ENCODE data around the gene WDR86.

Gene WDR86

DNA sequence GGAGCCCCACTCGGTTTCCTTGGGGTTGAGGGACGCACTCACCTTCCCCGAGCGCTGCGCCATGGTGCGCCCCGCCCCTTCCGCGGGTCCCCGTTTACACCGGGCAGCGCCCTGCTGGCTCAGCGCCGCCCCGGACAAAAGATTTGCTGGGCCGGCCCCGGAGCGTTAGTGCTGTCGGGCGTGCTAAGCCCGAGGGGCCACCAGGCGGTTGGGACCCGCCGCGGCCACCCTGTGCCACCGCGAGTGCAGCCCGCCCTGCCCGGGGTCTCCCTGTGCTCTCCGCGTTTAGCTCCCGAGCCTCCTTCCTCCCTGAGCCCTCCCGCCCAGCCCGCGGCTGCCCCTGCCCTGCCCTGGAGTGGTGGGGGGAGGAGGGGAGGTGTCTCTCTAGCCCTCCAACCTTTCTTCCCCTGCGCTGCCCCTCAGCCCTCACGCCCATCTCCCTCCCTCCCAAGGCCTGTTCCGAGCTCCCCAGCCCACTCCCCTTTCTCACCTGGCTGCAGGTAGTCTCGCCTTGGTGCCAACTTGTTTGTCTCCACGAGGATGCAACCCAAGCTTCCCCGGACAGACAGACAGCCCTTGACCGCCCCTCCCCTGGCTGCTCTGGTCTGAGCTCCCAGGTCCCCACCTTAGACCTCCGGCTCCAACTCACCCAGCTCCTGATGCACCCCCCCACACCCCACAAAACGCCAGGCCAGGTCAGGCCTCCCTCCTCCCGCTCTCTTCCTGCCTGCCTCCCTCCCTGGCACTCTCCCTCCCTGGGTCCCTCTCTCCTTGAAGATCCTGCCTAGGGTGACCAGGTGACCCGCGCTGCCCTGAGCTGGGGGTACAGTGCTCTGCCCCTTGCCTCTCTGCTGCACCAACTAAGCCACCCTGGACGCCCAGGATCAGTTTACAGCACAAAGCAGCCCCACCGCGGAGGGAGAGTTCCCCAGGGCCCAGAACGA lies 30.3 kb upstream of the WDR86 start, which contains the start of gene CRYGN:
CRYGN (minus strand) TSS at position 287 of the 944 bp plus-strand sequence; CDS start at position 63, 224 bp downstream.
- no peak for DNase-seq (ENCODE audit: low spot score)

DNA sequence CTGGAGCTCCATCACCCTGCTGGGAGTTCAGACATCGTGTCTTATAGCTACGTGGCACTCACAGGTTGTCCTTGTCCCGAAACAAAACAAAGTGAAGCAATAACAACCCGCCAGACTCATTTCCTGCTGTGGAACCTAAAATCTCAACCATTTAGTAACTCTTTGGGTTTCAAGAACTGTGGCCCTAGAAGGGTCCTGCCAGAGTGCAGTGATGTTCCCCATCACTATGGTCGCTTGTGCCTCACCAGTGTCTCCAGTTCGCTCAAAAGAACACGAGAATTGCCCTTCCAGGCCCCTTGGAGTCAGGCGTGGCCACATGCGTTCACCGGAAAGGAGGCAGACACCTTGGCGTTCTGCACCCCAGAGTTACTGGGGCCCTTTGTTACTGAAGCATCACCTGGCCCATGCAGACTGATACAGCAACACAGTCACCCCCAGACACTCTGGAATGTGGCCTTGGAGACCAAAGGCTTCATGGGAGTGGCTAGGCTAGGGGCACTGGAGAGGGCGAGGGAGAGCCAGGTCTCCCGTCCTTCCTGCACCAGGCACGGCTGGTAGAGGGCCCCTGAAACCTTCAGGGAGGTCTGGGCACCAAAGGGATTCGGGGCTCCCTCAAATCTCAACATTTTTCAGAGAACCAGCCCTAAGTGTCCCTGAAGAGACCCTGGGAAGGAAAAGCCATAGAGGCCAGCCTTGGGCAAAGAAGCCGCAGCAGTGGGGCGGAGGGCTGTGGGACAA lies 29.2 kb upstream of the WDR86 start:
- DNase-seq (ENCODE audit: low spot score) = no peak

DNA sequence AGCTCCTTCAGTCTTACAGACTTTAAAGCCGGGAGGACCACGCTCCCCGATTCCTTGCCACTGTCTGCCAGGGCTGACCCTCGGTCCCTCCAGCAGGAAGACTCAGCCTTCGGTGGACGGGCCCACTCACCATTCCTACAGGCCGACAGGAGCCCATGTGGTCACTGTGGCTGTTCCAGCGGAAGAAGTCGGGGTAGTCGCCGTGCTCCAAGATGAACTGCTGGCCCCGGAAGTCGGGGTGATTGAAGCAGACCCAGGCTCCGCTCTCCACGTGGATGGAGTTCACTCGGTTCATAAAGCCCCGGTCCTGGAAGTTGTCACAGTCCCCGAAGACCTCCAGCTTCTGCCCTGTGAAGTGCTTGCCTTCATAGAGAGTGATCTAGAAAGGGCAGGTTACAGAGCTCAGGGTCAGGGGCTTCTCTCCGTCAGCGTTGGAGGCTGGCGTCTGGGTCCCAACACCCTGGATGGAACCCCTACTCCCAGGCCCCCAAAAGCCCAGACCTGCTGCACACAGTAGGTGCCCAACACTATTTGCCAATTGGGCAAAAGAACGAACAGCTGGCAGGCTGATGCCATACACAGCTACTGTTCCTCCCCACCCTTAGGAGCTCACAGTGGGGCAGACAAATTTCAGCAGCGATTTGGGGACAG lies 28.2 kb upstream of the WDR86 start:
- DNase-seq (ENCODE audit: low spot score) = no peak

DNA sequence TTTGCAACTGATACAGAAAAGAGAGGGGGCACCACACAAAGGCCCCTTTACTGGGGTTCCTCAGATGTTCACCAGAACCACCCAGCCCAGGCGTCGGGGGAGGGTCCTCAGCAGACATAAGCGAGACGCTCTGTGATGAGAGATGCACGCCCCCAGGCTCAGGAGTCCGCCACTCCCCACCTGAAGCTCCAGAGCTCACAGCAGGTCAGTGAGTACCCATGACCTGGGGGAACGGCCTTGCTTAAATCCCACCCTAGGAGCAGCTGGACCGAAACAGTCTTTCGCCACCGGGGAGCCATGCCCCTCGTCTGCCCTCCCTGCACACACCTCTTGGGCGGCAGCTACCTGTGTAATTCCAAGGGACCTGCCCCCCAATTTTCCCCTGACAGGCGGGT lies 27.3 kb upstream of the WDR86 start:
- no peak for DNase-seq (ENCODE audit: low spot score)

DNA sequence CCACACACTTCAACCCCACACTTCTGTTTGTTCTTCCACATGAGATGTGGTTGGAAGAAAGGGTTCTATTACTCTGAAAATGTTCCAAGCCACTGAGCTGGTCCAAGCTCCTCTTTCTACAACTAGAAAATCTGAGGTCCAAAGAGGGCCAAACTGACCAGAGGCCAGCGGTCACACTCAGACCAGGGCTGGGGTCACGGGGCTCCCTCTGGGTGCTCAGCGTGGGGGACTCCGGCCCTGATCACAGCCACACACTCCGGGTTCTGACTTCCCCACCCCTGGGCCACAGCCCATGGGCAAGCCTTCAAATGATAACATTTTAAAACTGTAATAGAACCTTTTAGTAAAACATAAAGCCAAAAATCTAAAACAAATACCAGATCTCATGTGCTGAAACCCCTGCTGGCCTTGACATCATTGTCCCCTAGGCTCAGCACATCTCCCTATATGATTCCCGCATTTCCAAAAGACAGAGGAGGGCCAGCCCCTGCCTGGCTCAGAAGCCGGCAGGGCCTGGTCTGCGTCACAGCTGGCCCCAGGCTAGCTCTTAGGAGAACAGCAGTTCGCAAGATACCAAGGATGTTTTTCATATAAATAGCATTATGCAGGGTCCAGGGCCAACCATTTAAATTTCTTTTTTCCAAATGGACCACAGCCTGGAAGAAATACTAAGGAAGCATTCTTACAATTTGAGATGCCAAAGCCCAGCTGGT lies 26.8 kb upstream of the WDR86 start:
- no peak for DNase-seq (ENCODE audit: low spot score)

DNA sequence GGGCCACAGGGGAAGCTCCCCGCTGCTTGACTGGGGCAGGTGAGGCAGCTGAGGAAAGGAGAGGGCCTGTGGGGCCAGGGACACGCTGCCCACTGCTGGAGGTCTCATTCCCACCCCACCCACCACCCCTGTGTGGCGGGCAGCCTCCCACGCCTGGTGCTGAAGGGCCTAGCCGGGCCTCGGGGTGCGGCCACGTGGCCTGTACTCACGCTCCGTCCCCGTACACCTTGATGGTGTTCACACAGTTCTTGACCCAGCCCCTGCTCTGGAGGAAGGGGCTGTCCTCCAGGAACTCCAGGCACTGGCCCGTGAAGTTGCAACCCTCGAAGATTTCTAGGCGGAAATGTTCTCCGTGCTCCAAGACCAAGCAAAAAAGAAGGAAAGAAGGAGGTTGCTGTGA lies 26.1 kb upstream of the WDR86 start:
- no peak for DNase-seq (ENCODE audit: low spot score)

DNA sequence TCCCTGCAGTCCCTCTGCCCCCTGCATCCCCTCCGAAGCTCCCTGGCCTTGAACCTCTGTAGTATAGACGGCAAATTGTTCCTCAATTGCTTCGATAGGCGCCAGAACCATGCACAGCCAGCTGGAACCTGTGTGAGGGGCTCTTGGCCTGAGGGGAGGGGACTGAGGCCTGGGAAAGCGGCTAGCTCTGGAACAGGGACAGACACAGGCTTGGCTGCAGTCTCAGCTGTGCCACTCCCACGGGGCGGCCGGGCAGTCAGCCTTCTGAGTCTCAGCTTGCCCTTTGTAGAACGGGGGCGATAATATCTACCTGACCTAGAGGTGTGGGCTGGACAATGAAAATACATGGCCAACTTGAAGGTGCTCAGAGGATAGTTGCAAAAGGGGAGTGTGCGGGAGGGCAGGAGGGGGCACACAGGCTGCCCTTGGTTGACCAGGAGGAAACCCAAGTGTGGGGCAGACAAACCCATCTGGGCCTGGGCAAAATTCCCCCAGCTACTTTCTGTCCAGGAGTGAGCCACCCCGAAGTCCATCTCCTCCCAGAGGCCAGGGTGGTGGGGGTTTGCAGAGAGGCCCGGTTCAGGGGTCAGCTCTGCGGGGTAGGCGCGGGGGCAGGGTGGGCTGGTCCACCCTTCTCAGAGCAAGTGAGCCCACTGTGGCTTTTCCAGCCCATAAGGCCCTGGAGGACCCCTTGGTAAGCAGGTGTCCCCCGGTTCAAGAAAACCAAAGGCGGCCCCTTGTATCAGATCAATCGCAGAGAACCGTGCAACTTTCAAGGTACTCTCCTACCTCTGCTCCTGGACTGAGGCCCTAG lies 25.5 kb upstream of the WDR86 start:
- DNase-seq (ENCODE audit: low spot score) = no peak

DNA sequence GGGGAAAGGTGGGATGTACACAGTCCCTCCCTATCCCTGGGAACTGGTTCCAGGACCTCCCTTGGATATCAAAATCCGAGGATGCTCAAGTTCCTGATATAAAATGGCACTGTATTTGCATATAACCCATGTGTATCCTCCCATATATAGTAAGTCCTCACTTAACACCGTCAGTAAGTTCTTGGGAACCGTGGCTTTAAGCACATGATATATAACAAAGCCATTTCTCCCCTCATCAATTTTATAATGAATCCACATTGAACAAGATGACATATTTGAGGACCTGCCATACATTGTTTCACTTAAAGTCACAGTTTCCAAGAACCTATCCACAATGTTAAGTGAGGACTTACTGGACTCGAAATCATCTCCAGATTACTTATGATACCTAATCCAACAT lies 24.7 kb upstream of the WDR86 start:
- DNase-seq (ENCODE audit: low spot score) = no peak

DNA sequence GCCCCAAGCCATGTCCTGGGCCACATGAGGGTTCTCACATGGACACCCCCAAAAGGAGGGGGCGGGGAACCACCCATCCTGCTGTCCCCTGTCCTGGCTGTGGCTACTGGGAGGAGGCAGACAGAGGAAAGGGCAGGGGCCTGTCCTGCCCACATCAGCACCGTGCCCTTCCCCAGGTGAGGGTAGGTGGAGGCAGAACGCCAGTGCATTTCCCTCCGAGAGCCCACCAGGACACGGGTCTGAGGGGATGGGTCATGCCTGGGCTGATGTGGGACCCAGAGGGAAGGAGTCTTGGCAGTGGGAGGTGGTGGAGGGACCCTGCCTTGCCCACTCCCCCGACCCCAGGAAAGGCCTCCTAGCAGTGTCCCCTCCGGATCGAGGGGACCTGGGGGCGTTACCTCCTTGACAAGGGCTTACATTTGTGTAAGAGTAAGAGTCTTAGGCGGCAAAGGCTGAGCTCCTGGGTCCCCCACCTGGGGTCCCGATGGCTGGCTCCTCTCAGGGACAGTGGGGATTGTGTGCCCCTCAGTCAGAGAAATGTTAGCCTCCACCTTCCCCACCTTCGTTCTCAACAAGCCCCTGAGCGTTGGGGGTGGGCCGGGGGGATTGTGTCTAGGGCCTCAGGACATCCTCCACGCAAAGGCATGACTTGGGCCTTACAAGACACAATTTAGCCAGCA lies 24.0 kb upstream of the WDR86 start:
- no peak for DNase-seq (ENCODE audit: low spot score)

DNA sequence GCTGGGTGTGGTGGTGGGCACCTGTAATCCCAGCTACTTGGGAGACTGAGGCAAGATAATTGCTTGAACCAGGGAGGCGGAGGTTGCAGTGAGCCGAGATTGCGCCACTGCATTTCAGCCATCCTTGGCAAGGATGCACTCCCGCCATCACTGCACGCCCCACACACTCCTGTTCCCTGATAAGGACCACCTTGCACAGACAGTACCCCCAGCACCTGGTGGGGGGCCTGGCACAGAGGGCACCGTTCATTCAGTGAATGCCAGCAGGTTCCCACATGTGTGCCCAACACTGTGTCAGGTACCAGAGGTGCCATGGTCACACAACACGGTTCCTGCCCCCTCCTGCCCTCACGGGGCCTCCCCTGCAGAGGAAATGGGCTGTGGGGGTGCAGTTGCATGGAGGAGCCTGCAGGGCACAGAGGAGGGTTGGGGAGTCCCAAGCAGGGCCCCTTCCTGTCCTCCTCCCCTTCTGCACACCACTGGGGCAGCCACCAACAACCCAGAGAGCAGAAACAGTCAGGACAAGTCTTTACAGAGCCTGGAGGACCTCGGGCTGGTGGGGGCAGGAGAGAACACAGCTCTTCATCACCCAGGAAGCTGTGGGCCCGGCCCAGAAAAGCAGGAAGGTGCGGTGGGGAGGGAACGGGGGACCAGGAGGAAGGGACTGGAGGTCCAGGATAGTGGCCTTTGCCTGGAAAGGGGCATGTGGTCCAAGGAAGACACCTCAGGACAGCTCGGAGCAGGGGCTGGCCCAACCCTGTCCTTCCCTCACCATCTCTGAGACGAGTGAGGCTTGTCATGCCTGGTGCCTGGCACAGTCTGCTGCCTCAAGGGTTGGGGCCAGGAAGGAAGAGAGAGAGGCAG lies 23.1 kb upstream of the WDR86 start:
- no peak for DNase-seq (ENCODE audit: low spot score)

DNA sequence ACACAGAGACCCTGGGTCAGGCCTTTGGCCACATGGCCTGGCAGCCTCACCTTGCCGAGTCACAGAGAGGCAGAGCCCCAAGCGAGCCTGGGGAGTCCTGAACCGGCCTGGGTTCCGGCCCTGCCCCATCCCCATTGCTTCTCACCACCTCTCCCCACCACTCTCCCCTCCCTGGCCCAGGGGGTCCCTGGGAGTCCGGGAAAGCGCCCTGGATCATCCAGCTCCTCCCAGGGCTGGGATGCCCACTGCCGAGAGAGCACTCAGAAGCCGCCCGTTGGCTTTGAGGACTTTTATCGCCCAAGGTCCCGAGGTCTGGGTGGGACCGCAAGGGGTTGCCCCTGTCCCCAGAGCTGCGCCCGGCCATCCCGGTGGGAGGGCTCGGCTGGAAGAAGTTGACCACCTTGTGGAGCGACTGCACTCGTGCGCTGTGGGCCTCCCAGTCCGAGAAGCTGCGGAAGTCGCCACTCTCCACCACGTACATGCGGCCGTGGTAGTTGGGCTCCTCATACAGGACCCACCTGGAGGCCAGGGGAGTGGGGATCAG lies 22.0 kb upstream of the WDR86 start:
- no peak for DNase-seq (ENCODE audit: low spot score)

DNA sequence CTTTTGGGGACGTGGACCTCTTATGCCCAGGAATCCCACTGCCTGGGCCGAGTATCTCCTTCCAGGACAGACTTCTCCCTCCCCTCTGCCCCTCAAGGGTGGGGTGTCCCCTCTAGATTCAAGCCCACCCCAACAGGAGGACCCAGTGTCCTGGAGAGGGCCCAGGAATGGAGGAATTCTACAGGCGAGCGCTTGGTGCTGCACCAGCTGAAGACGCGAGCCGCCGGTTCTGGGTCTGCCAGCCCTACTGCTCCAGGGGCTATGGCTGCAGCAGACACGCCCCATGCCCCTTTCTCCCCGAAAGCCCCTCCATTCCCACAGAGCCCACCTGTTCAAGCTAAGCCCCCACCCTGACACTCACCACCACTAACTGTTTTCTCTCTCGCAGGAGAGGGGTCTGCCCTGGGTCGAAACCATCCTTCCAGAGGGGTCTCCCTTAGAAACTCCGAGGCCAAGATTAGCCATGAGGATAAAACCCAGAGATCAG lies 21.5 kb upstream of the WDR86 start:
- DNase-seq (ENCODE audit: low spot score) = no peak

DNA sequence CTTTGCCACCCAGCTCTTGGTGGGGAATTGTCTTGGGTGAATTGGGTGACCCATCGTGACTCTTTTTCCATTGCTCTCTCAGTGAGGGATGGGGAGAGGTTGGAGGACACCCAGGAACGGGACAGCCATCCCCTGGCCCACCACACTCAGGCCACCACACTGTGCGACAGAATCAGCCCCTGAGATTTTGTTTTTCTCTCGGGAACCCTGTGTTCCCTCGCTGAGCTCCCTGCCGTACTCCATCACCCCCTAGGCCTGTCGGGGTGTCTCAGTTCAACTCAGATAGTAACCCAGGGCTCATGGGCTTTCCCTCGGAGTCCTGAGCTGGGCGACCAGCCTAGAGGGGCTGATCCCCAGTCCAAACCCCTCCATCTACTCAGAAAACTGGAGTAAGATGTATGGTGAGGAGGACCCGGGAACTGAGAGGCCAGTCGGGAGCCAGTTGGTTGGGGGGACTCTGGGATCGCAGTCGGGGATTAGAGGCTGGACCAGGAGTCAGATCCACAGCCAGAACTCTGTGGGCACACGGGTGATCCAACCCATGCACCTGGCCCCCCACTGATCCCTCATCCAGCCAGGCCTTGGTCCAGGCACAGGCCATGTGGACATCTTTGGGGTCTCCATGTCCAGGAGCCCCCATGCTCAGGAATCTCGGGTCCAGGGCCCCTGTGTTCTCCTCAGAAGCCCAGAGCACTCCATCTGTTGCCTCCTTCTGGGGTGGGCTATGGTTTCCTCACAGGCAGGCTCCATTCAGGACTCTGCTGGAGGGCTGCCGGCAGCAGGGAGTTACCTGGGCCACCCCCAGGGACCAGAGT lies 20.8 kb upstream of the WDR86 start:
- DNase-seq (ENCODE audit: low spot score) = no peak

DNA sequence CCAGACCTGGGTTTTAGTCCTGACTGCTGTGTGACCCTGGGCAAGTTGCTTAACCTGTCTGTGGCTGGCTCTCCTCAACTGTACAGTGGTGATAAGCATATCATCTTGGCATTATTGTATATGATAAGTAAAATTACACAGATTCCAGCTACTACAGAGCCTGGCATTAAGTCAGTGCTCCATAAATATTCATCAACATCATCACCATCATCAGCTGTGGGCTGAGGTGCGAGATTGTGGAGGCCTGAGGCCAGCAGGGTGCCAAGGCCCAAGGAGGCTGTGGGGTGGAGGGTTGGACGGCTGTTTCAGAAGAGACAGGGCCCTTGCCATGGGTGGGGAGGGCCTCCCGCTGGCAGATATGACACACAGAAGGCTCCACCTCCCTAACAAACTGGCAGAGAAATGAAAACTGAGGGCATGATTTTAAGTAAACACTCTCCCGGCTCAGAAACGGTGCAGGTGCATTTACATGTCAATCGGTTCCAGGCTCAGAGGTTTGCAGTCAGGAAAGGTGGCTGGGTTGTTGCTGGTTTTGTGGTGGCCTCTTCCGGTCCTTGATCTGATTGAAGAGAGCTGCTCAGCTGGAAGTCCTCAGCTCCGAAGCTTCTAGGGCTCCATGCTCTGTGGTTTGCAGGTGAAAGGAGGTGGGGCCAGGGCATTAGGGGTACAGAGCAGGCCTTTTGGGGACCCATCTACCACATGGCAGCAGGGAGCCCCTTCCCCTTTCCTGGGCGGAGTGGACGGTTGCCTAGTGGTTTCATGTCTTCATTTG lies 19.9 kb upstream of the WDR86 start:
- no peak for DNase-seq (ENCODE audit: low spot score)

DNA sequence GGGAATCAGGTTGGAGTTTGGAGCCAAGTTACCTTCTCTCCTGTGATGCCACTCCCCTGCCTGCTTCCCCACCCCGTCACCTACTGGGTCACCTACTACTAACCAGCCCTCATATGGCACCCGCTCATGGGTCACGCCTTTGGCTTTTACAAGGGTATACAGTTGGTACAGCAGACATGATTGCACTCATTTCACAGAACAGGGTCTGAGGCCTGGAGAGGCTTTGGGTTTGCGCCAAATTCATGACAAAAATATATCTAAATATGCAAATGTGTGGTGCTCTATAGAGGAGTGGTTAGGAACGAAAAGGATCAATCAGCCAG lies 19.4 kb upstream of the WDR86 start:
- no peak for DNase-seq (ENCODE audit: low spot score)

DNA sequence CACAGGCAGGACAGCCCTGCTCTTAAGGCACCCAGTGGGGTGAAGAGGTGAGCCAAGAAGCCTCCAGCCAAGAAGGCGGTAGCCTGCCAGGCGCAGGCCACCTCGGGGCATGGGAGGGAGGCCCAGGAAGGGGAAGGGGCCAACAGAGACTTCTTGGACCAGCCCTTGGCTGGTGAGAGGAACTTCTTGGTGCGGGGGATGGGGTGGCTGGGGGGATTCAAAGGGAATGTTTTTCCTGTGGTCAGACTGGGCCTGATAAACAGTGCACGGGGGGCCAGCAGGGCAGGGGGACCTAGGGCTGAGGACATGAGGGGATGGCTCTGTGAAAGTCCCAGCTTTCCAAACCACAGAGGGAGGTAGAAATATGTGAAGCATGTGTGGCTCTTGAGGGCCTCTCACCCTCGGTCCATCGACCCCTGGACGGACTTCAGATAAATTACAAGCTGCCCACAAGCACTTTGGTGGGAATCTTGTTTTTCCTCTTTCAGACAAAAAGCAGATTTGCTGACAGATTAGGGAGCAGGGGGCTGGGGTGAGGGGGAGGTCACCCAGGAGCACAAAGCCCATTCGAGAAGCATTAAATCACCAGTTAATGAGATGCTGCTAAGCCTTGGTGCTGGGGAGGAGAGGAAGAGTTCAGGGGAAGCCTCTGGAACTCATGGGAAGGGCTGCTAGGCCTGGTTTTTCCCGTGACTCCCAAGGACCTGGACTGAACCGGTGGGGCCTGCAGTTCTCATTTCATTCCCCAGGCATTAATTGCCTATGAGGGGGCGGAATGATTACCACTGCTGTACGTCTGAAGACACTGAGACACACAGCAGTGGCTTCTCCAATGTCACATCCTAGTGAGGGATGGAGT lies 18.8 kb upstream of the WDR86 start:
- no peak for DNase-seq (ENCODE audit: low spot score)

All from cerebellar cortex (tissue), 1 donor.